Epithelial cell of proximal tubule (primary cell): ENCODE measurements around the gene SLC39A11. TPM values are rescaled to one million over a fixed set of nuclear protein-coding genes. Genes with fewer than 3 reads are reported as not detected.

Experiments used
- DNase-seq: peaks from one replicate; pipeline ENCODE4 v3.0.0-alpha.2; 2011; ENCODE audit warnings: low read depth
- H3K4me3 ChIP-seq: 2 replicates; pipeline ENCODE4 v1.5.1; 2011; ENCODE audit warnings: low read depth, mild to moderate bottlenecking, low read length
- CTCF ChIP-seq: conservative IDR thresholded peaks from 2 replicates; pipeline ENCODE4 v1.5.1; 2012; ENCODE audit warnings: low read depth, mild to moderate bottlenecking, low read length
- total RNA-seq: library from RNA; depleted of rRNA; stranded (reverse); fragments of >200 nt; gene quantifications from 2 replicates; pipeline ENCODE4 v1.2.3, GENCODE V29; 2015

SLC39A11 gene
- total RNA-seq, 1 donor from 2014 or later = 12.6 TPM

DNA sequence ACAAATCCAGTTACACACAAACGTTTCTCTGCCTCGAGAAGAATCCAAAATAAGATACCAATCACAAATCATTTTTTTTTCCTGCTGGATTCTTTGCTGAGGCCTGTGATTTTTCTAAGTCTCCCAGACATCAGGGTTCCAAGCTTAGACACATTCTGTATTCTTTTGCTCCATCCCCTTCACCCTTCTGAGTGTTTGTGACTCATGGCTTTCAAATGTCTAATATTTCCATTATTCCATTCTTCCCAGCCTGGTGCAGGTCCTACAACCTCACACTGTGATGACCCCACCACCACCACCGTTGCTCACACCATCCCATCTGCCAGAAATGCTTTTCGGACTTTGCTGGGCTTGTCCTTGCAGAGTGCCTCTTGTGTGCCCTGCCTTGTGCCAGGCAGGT is 491.6 kb downstream of the SLC39A11 start:
- no peak overlapping the region for H3K4me3 ChIP-seq
- no peak for DNase-seq
- no peak for TF ChIP-seq CTCF

GRCh38 chr17:72599891-72600290 is 492.6 kb downstream of the SLC39A11 start:
- TF ChIP-seq CTCF = no peak
- no peak for DNase-seq
- no peak overlapping the region for H3K4me3 ChIP-seq

DNA sequence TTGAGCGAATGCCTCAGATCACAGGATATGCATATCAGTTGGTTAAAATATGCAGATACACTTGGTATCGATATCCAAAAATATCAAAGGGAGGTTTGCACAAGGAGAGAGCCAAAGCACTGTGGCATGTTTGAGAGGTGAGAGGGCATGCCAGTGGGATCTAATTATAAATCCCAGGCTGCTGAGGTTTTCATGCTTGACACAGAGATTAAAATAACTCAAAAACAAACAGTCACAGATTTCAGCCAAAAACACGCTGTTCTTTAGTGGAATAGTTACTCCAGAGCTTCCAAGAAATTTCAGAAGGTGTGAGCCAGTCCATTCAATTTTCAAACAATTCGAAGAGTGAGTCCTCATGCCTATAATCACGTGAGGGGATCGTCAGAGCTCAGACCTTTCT is 493.8 kb downstream of the SLC39A11 start:
- no peak for DNase-seq
- no peak for TF ChIP-seq CTCF
- H3K4me3 ChIP-seq = no peak overlapping the region

DNA sequence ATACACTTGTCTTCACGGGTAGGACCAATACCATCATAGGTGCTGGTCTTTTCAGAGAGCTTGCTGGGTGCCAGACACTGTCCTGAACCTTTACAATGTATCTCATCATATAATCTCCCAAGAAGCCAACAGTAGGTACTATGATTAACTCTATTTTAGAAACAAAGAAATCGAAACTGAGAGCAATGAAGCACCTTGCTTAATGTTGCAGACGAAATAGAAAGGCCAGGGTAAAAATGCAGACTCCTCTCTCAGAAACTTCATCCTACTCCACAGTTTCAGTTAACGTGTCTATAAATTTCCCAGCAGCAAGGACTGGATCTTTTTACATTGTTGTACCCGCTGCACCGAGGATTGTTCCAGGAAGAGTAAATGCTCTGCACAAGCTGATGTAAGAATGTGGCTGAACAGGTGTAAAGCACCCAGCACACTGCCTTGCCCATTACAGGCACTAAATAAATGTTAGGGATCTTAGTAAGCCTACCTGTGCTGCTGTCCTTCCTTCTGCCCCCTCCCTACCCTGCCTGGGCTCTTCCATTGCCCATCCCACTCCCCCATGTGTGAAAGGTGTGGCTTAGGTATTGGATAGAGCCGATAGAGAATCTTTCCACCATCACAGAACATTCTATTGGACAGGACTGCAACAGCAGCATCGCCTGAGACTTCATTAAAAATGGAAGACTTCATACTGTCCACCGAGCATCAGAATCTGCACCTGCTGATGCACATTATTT is 495.0 kb downstream of the SLC39A11 start:
- no peak overlapping the region for H3K4me3 ChIP-seq
- no peak for DNase-seq
- TF ChIP-seq CTCF = no peak

Other genes starting within 250 kb of the SLC39A11 start
- under 0.01 TPM in 1 of 2 replicates, not detected in the other for gene SSTR2, start 72.3 kb upstream of the SLC39A11 start, total RNA-seq
- gene COG1, start 100.4 kb upstream of the SLC39A11 start, total RNA-seq = 11.6 and 19.6 TPM in 2 replicates
- not detected in 2 replicates for gene CPSF4L, start 169.2 kb upstream of the SLC39A11 start, total RNA-seq
- 46.8 and 115 TPM in 2 replicates for gene CDC42EP4, start 219.3 kb upstream of the SLC39A11 start, total RNA-seq